GM23338 (cell line): Measurements from ENCODE around the gene NOP10. TPM values are rescaled to one million over a fixed set of nuclear protein-coding genes. Genes with fewer than 3 reads are reported as not detected.

Experiments used
- ATAC-seq: fragments of 200-7000 bp; cut with Tn5 transposase; 3 replicates; pipeline ENCODE4 v1.9.1; 2020
- DNase-seq: peaks from one replicate; pipeline ENCODE4 v3.0.0-alpha.2; 2015; ENCODE audit warnings: low spot score
- H2AFZ ChIP-seq: fragments of 200-600 bp; sonication (generic); 2 replicates; pipeline ENCODE4 v1.8.0; 2016; ENCODE audit warnings: antibody characterized with exemption, mild to moderate bottlenecking, moderate library complexity
- H3F3A ChIP-seq: fragments of 200-600 bp; sonication (generic); replicated peaks from 2 replicates; pipeline ENCODE4 v1.8.0; 2017; ENCODE audit warnings: antibody characterized with exemption, mixed run types, low read depth
- H3K27ac ChIP-seq: fragments of 200-600 bp; sonication (generic); 2 replicates; pipeline ENCODE4 v1.6.1; 2016; ENCODE audit warnings: low read depth
- H3K27me3 ChIP-seq: fragments of 200-600 bp; sonication (generic); 2 replicates; pipeline ENCODE4 v1.8.0; 2016; ENCODE audit warnings: mild to moderate bottlenecking, mixed run types, moderate library complexity; ENCODE audit not compliant: insufficient read depth
- H3K36me3 ChIP-seq: fragments of 200-600 bp; sonication (generic); 2 replicates; pipeline ENCODE4 v1.8.0; 2016; ENCODE audit warnings: mild to moderate bottlenecking; ENCODE audit not compliant: insufficient read depth
- H3K4me1 ChIP-seq: fragments of 200-600 bp; sonication (generic); 2 replicates; pipeline ENCODE4 v1.8.0; 2016; ENCODE audit warnings: mild to moderate bottlenecking, moderate library complexity; ENCODE audit not compliant: insufficient read depth
- H3K4me2 ChIP-seq: fragments of 200-600 bp; sonication (generic); 2 replicates; pipeline ENCODE4 v1.7.1; 2017; ENCODE audit warnings: mixed run types
- H3K4me3 ChIP-seq: fragments of 200-600 bp; sonication (generic); 2 replicates; pipeline ENCODE4 v1.6.1; 2016; ENCODE audit warnings: mixed run types
- H3K79me2 ChIP-seq: fragments of 200-600 bp; sonication (generic); replicated peaks from 2 replicates; pipeline ENCODE4 v1.8.0; 2017; ENCODE audit warnings: mild to moderate bottlenecking; ENCODE audit not compliant: insufficient read depth
- H3K9me2 ChIP-seq: fragments of 200-600 bp; sonication (generic); 2 replicates; pipeline ENCODE4 v1.8.0; 2017; ENCODE audit not compliant: insufficient read depth
- H4K20me1 ChIP-seq: fragments of 200-600 bp; sonication (generic); replicated peaks from 2 replicates; pipeline ENCODE4 v1.8.0; 2017; ENCODE audit warnings: mild to moderate bottlenecking; ENCODE audit not compliant: insufficient read depth
- H3K27ac Mint-ChIP-seq: 2 replicates; pipeline ENCODE4 v1.8.0; 2020; ENCODE audit warnings: inconsistent platforms, mild to moderate bottlenecking, moderate library complexity, mixed read lengths
- H3K27me3 Mint-ChIP-seq: 3 replicates; pipeline ENCODE4 v1.8.0; 2022; ENCODE audit warnings: low read depth, mild to moderate bottlenecking, moderate library complexity, mixed read lengths, inconsistent platforms; ENCODE audit not compliant: insufficient read depth, poor library complexity
- H3K36me3 Mint-ChIP-seq: 3 replicates; pipeline ENCODE4 v1.8.0; 2021; ENCODE audit warnings: low read depth, mild to moderate bottlenecking, inconsistent platforms, moderate library complexity, mixed read lengths
- H3K4me1 Mint-ChIP-seq: 3 replicates; pipeline ENCODE4 v1.8.0; 2020; ENCODE audit warnings: mild to moderate bottlenecking, inconsistent platforms, mixed read lengths
- H3K4me3 Mint-ChIP-seq: 3 replicates; pipeline ENCODE4 v1.8.0; 2021; ENCODE audit warnings: moderate library complexity, mild to moderate bottlenecking, inconsistent platforms, mixed read lengths
- H3K9me3 Mint-ChIP-seq: 3 replicates; pipeline ENCODE4 v1.8.0; 2020; ENCODE audit warnings: moderate library complexity, mild to moderate bottlenecking, inconsistent platforms, mixed read lengths
- CREB1 ChIP-seq: fragments of 250-450 bp; sonication (Bioruptor Pico); IDR thresholded peaks from 2 replicates; pipeline ENCODE4 v1.5.0; 2020; ENCODE audit warnings: low read depth, mild to moderate bottlenecking, moderate library complexity
- CTCF ChIP-seq, 2 experiments: fragments of 200-600 bp in 1 of 2; sonication (generic) in 1 of 2; conservative IDR thresholded peaks; 2 replicates each; pipeline versions ENCODE4 v1.5.1 to v1.6.1; 2016 to 2017; ENCODE audit warnings: antibody characterized with exemption in 2 of 2, low read depth in 2 of 2, mild to moderate bottlenecking in 2 of 2, moderate library complexity in 1 of 2
- ETS1 ChIP-seq: IDR thresholded peaks from 2 replicates; pipeline ENCODE4 v1.6.1; 2016; ENCODE audit warnings: antibody characterized with exemption
- EZH2 ChIP-seq: fragments of 200-600 bp; sonication (generic); IDR thresholded peaks from one replicate; pipeline ENCODE4 v1.8.0; 2017; ENCODE audit warnings: antibody characterized with exemption, mild to moderate bottlenecking, low read depth; ENCODE audit not compliant: unreplicated experiment
- EZH2phosphoT487 ChIP-seq: fragments of 200-600 bp; sonication (generic); IDR thresholded peaks from one replicate; pipeline ENCODE4 v1.8.1; 2018; ENCODE audit warnings: antibody characterized with exemption; ENCODE audit not compliant: unreplicated experiment
- POLR2AphosphoS5 ChIP-seq: IDR thresholded peaks from 2 replicates; pipeline ENCODE4 v1.6.1; 2016; ENCODE audit warnings: antibody characterized with exemption, low read depth
- REST ChIP-seq: IDR thresholded peaks from one replicate; pipeline ENCODE4 v1.6.1; 2018; ENCODE audit warnings: antibody characterized with exemption; ENCODE audit not compliant: unreplicated experiment
- ZNF331 ChIP-seq: fragments of 250-450 bp; sonication (Bioruptor Pico); IDR thresholded peaks from 2 replicates; pipeline ENCODE4 v1.5.0; 2020; ENCODE audit warnings: low read depth, mild to moderate bottlenecking, moderate library complexity
- ZNF462 ChIP-seq: fragments of 250-450 bp; sonication (Bioruptor Pico); IDR thresholded peaks from 2 replicates; pipeline ENCODE4 v1.5.0; 2020; ENCODE audit warnings: mild to moderate bottlenecking, moderate library complexity
- polyA plus RNA-seq: library from polyadenylated mRNA; unstranded; fragments of >200 nt; fragmentation: Nextera tagmentation; extraction: Ambion mirVana; gene quantifications from 2 replicates; pipeline ENCODE4 v1.2.1, GENCODE V29; 2016
- total RNA-seq: library from RNA; depleted of rRNA; stranded (reverse); fragments of >200 nt; shearing (Covaris generic); gene quantifications from 2 replicates; pipeline ENCODE4 v1.2.3, GENCODE V29; 2014

The NOP10 gene
- total and polyA plus RNA-seq, 2 experiments from 2014 or later: 417 to 718 TPM

- Histone ChIP-seq H3K27ac (no peak overlapping the region), H3K4me3 (no peak overlapping the region)
- no peak for ATAC-seq
Measured at GRCh38 chr15:34376856-34377255, 33.9 kb upstream of the NOP10 start.

More at GRCh38 chr15:34376856-34377255, 33.9 kb upstream of the NOP10 start:
- DNase-seq: no peak
- H3K9me3 Mint-ChIP-seq: peaks cover 22% of the 10 kb centered on the region; the same call in 2 of the 3 replicates
- no peaks in the 10 kb centered on the region for H3K27me3 ChIP-seq
- H3K4me3 Mint-ChIP-seq: no peak overlapping the region
- TF ChIP-seq EZH2phosphoT487: no peak
- no peak for TF ChIP-seq ETS1
- TF ChIP-seq ZNF462: no peak
- no peak for TF ChIP-seq ZNF331 (CRISPR knock-in tag)
- TF ChIP-seq CTCF (conservative IDR thresholded peaks at IDR 0.05; ENCODE audit: low read depth in 2 of 2): no peak
- TF ChIP-seq POLR2AphosphoS5: no peak
- TF ChIP-seq EZH2: no peak
- TF ChIP-seq CREB1 (CRISPR knock-in tag): no peak
- no peak for TF ChIP-seq REST
- H3K9me2 ChIP-seq: peaks cover 14% of the 10 kb centered on the region; the same call in 1 of the 2 replicates
- 0 out of 2 replicates have a peak overlapping the region, but pooled peaks have one; percentile 34 for H3K4me2 ChIP-seq
- no peak overlapping the region for H2AFZ ChIP-seq
- H3K27me3 Mint-ChIP-seq: no peaks in the 10 kb centered on the region
- no peaks in the 10 kb centered on the region for H4K20me1 ChIP-seq
- no peaks in the 10 kb centered on the region for H3F3A ChIP-seq
- H3K79me2 ChIP-seq: no peaks in the 10 kb centered on the region
- H3K4me1 ChIP-seq: no peaks in the 10 kb centered on the region
- H3K27ac Mint-ChIP-seq: no peak overlapping the region
- H3K36me3 ChIP-seq: no peaks in the 10 kb centered on the region
- peaks cover 16% of the 10 kb centered on the region for H3K36me3 Mint-ChIP-seq
- H3K4me1 Mint-ChIP-seq: peaks cover 12% of the 10 kb centered on the region; the same call in 2 of the 3 replicates
